NCI-H2107 treated with DMSO at 0.1 percent for 48 hours (cell line): ENCODE results near the gene CCDC7.
"Not testable (repeated sequence)": the region's sequence is repeated elsewhere in the genome, so short reads cannot be mapped to it uniquely, and the experiment has no call there.

Experiments
- DNase-seq: peaks from one replicate; lab custom pipeline; 2025; ENCODE audit not compliant: unreplicated experiment; lab: John Stamatoyannopoulos, UW

The CCDC7 gene

GRCh38 chr10:32865170-32865569, 419.2 kb downstream of the CCDC7 start:
- DNase-seq, result no peak

- no peak for DNase-seq
Measured at GRCh38 chr10:32877915-32878314, 432.0 kb downstream of the CCDC7 start.

GRCh38 chr10:32878646-32879045, 432.7 kb downstream of the CCDC7 start:
- no peak for DNase-seq

GRCh38 chr10:32882076-32882475, 436.1 kb downstream of the CCDC7 start:
- no peak for DNase-seq

GRCh38 chr10:32887481-32887880, 441.5 kb downstream of the CCDC7 start:
- no peak for DNase-seq

GRCh38 chr10:32888161-32888927, 442.4 kb downstream of the CCDC7 start:
- no peak for DNase-seq

- DNase-seq, result no peak
Measured at GRCh38 chr10:32889631-32890212, 443.8 kb downstream of the CCDC7 start.

GRCh38 chr10:32890444-32890843, 444.5 kb downstream of the CCDC7 start:
- DNase-seq, result no peak

GRCh38 chr10:32891261-32891660, 445.3 kb downstream of the CCDC7 start:
- DNase-seq, result no peak

- no peak for DNase-seq
Measured at GRCh38 chr10:32893434-32893833, 447.5 kb downstream of the CCDC7 start.

- no peak for DNase-seq
Measured at GRCh38 chr10:32893916-32894664, 448.1 kb downstream of the CCDC7 start.

- not testable (repeated sequence) for DNase-seq
Measured at GRCh38 chr10:32895200-32895968, 449.4 kb downstream of the CCDC7 start.

- DNase-seq, result no peak
Measured at GRCh38 chr10:32901815-32902214, 455.9 kb downstream of the CCDC7 start.

GRCh38 chr10:32905466-32905865, 459.5 kb downstream of the CCDC7 start:
- DNase-seq, result no peak

GRCh38 chr10:32906595-32906994, 460.7 kb downstream of the CCDC7 start:
- DNase-seq, result no peak

GRCh38 chr10:32909456-32909855, 463.5 kb downstream of the CCDC7 start:
- DNase-seq, result no peak

- not testable (repeated sequence) for DNase-seq
Measured at GRCh38 chr10:32909970-32910369, 464.0 kb downstream of the CCDC7 start.

GRCh38 chr10:32911285-32912016, 465.5 kb downstream of the CCDC7 start:
- no peak for DNase-seq

- DNase-seq, result not testable (repeated sequence)
Measured at GRCh38 chr10:32917817-32918216, 471.9 kb downstream of the CCDC7 start.

GRCh38 chr10:32922170-32922569, 476.2 kb downstream of the CCDC7 start:
- DNase-seq, result no peak

GRCh38 chr10:32923134-32923533, 477.2 kb downstream of the CCDC7 start:
- DNase-seq, result no peak
